ENCODE results near the gene TAS2R41. TPM values are rescaled to one million over a fixed set of nuclear protein-coding genes. Genes with fewer than 3 reads are reported as not detected.

Gene TAS2R41
- polyA plus RNA-seq, 1 experiment: not detected

GRCh38 chr7:143510854-143511592 lies 33.4 kb downstream of the TAS2R41 start:
- no peak overlapping the region for H3K4me3 ChIP-seq (ENCODE audit: low read depth, low read length)
- POLR2A ChIA-PET: interaction anchor here (0.6 kb wide), 1 partner anchor 8 kb away, joined by 3 read pairs; no protein-coding TSS in a partner anchor
- CTCF ChIA-PET: interaction anchor here (1.2 kb wide), 1 partner anchor 131 kb away, joined by 5 read pairs; no protein-coding TSS in a partner anchor

GRCh38 chr7:143511593-143512047 lies 33.9 kb downstream of the TAS2R41 start:
- ChIA-PET CTCF (interaction anchor here (1.2 kb wide), 1 partner anchor 131 kb away, joined by 5 read pairs; no protein-coding TSS in a partner anchor), POLR2A (interaction anchor here (0.7 kb wide), 1 partner anchor 12 kb away, joined by 7 read pairs; no protein-coding TSS in a partner anchor)
- no peak for DNase-seq (ENCODE audit: low read depth)
- TF ChIP-seq CTCF (IDR thresholded peaks at IDR 0.05; ENCODE audit: insufficient read depth, low read depth, low read length): no peak
- H3K4me3 ChIP-seq (ENCODE audit: low read depth, low read length): no peak overlapping the region
- H3K36me3 ChIP-seq (ENCODE audit: control insufficient read depth, insufficient read depth, low read length): no peaks in the 10 kb centered on the region
- H3K27me3 ChIP-seq (ENCODE audit: control insufficient read depth, insufficient read depth, low read length): no peaks in the 10 kb centered on the region

More at GRCh38 chr7:143510854-143511592, 33.4 kb downstream of the TAS2R41 start:
- TF ChIP-seq CTCF (IDR thresholded peaks at IDR 0.05; ENCODE audit: insufficient read depth, low read depth, low read length): no peak
- Histone ChIP-seq H3K36me3 (ENCODE audit: control insufficient read depth, insufficient read depth, low read length) (no peaks in the 10 kb centered on the region), H3K27me3 (ENCODE audit: control insufficient read depth, insufficient read depth, low read length) (no peaks in the 10 kb centered on the region)
- DNase-seq (ENCODE audit: low read depth): no peak

GRCh38 chr7:143512488-143513340 lies 35.0 kb downstream of the TAS2R41 start:
- no peak for TF ChIP-seq CTCF (IDR thresholded peaks at IDR 0.05; ENCODE audit: insufficient read depth, low read depth, low read length)
- no peak overlapping the region for H3K4me3 ChIP-seq (ENCODE audit: low read depth, low read length)
- ChIA-PET POLR2A (interaction anchor here (0.7 kb wide), 1 partner anchor 13 kb away, joined by 7 read pairs; no protein-coding TSS in a partner anchor), CTCF (interaction anchor here (1.2 kb wide), 1 partner anchor 133 kb away, joined by 5 read pairs; no protein-coding TSS in a partner anchor)
- H3K36me3 ChIP-seq (ENCODE audit: control insufficient read depth, insufficient read depth, low read length): no peaks in the 10 kb centered on the region
- no peaks in the 10 kb centered on the region for H3K27me3 ChIP-seq (ENCODE audit: control insufficient read depth, insufficient read depth, low read length)
- no peak for DNase-seq (ENCODE audit: low read depth)

- CTCF ChIA-PET: no interaction called here
- POLR2A ChIA-PET: no interaction called here
- no peaks in the 10 kb centered on the region for H3K36me3 ChIP-seq (ENCODE audit: control insufficient read depth, insufficient read depth, low read length)
- no peak overlapping the region for H3K4me3 ChIP-seq (ENCODE audit: low read depth, low read length)
- no peak for DNase-seq (ENCODE audit: low read depth)
- no peak for TF ChIP-seq CTCF (IDR thresholded peaks at IDR 0.05; ENCODE audit: insufficient read depth, low read depth, low read length)
- no peaks in the 10 kb centered on the region for H3K27me3 ChIP-seq (ENCODE audit: control insufficient read depth, insufficient read depth, low read length)
These were observed 36.8 kb downstream of the TAS2R41 start for GRCh38 chr7:143514487-143514886.
